Endothelial cell of umbilical vein (primary cell): ENCODE measurements around the gene RTN4IP1. TPM values are rescaled to one million over a fixed set of nuclear protein-coding genes. Genes with fewer than 3 reads are reported as not detected.

Experiments used
- BruUV-seq: library from RNA; stranded (reverse); fragments of 400-500 nt; replicated peaks from 2 replicates; lab custom pipeline; 2021; lab: Mats Ljungman, UMichigan
- CTCF ChIA-PET: fragments of 300-600, 350-600 bp; sonication (Branson Sonifier 250); formaldehyde crosslinking; loops from one replicate; lab custom pipeline; 2021; ENCODE audit warnings: antibody characterized with exemption, inconsistent platforms; lab: Charles Lee
- POLR2A ChIA-PET: fragments of 300-600, 350-600 bp; sonication (Branson Sonifier 250); formaldehyde crosslinking; loops from one replicate; lab custom pipeline; 2021; ENCODE audit warnings: antibody characterized with exemption, inconsistent platforms; lab: Charles Lee
- DNase-seq: peaks from one replicate; pipeline ENCODE4 v3.0.0-alpha.2; 2011; ENCODE audit warnings: low read depth, low spot score
- FAIRE-seq: peaks from 2 replicates; lab custom pipeline; 2011; peaks lifted over from hg19 to GRCh38; lab: Jason Lieb, UNC
- H2AFZ ChIP-seq: 2 replicates; pipeline ENCODE4 v1.6.0; 2012; ENCODE audit warnings: low read depth, low read length, control low read depth, inconsistent platforms
- H3K27ac ChIP-seq: 2 replicates; pipeline ENCODE4 v1.5.1; 2011; ENCODE audit warnings: low read depth, mild to moderate bottlenecking, control low read depth, low read length, moderate library complexity; ENCODE audit not compliant: insufficient read depth
- H3K27me3 ChIP-seq, 2 experiments: 2 replicates each; pipeline versions ENCODE4 v1.6.0 to v1.6.1; 2011; ENCODE audit warnings: low read length in 2 of 2, mixed read lengths in 1 of 2; ENCODE audit not compliant: control insufficient read depth in 2 of 2, insufficient read depth in 2 of 2
- H3K36me3 ChIP-seq, 2 experiments: 2 replicates in 1 of 2; 3 replicates in 1 of 2; pipeline ENCODE4 v1.5.1; 2011; ENCODE audit warnings: low read length in 2 of 2, mild to moderate bottlenecking in 1 of 2, moderate library complexity in 1 of 2; ENCODE audit not compliant: control insufficient read depth in 2 of 2, insufficient read depth in 2 of 2; ENCODE audit errors: extremely low read depth in 1 of 2
- H3K4me1 ChIP-seq: 3 replicates; pipeline ENCODE4 v1.5.1; 2011; ENCODE audit warnings: mild to moderate bottlenecking, low read length; ENCODE audit not compliant: control insufficient read depth, insufficient read depth; ENCODE audit errors: extremely low read depth
- H3K4me2 ChIP-seq: 2 replicates; pipeline ENCODE4 v1.6.1; 2011; ENCODE audit warnings: low read length, control low read depth, mixed read lengths; ENCODE audit not compliant: insufficient read depth
- H3K4me3 ChIP-seq, 3 experiments: fragments of 200-600 bp in 1 of 3; sonication (generic), shearing (Covaris generic) in 1 of 3; replicated peaks in 1 of 3; 2 replicates each; pipeline ENCODE4 v1.5.1; 2011 to 2016; ENCODE audit warnings: control low read depth in 3 of 3, low read length in 3 of 3, mild to moderate bottlenecking in 2 of 3, inconsistent platforms in 1 of 3, low read depth in 1 of 3, moderate library complexity in 1 of 3; ENCODE audit not compliant: insufficient read depth in 1 of 3
- H3K79me2 ChIP-seq: 2 replicates; pipeline ENCODE4 v1.6.0; 2012; ENCODE audit warnings: low read length, inconsistent platforms; ENCODE audit not compliant: control insufficient read depth, insufficient read depth
- H3K9ac ChIP-seq: replicated peaks from 2 replicates; pipeline ENCODE3; 2011; ENCODE audit warnings: low read length, control low read depth; ENCODE audit not compliant: insufficient read depth; ENCODE audit errors: extremely low read depth
- H3K9me1 ChIP-seq: replicated peaks from 3 replicates; pipeline ENCODE4 v1.6.0; 2011; ENCODE audit warnings: mild to moderate bottlenecking, low read length; ENCODE audit not compliant: control insufficient read depth, insufficient read depth; ENCODE audit errors: extremely low read depth
- H3K9me3 ChIP-seq: replicated peaks from 2 replicates; pipeline ENCODE4 v1.5.1; 2012; ENCODE audit warnings: low read length, inconsistent platforms; ENCODE audit not compliant: control insufficient read depth, insufficient read depth
- H4K20me1 ChIP-seq: replicated peaks from 2 replicates; pipeline ENCODE3; 2011; ENCODE audit warnings: mild to moderate bottlenecking, low read length; ENCODE audit not compliant: control insufficient read depth, insufficient read depth; ENCODE audit errors: extremely low read depth
- CTCF ChIP-seq, 2 donors: IDR thresholded peaks; 1 replicate in 1 of 2; 2 replicates in 1 of 2; pipeline ENCODE4 v1.5.1; 2011; ENCODE audit warnings: low read length in 2 of 2, mild to moderate bottlenecking in 2 of 2, moderate library complexity in 2 of 2, control low read depth in 1 of 2, inconsistent platforms in 1 of 2, low read depth in 1 of 2; ENCODE audit not compliant: insufficient read depth in 1 of 2; ENCODE audit errors: extremely low read depth in 1 of 2
- EZH2 ChIP-seq: IDR thresholded peaks from 2 replicates; pipeline ENCODE4 v1.6.1; 2012; ENCODE audit warnings: borderline replicate concordance, low read depth, mild to moderate bottlenecking, moderate library complexity, low read length, inconsistent platforms; ENCODE audit not compliant: severe bottlenecking
- FOS ChIP-seq: IDR thresholded peaks from 2 replicates; pipeline ENCODE4 v1.6.1; 2011; ENCODE audit warnings: mild to moderate bottlenecking, low read length, moderate library complexity, borderline replicate concordance; ENCODE audit not compliant: insufficient read depth
- GATA2 ChIP-seq: IDR thresholded peaks from 2 replicates; pipeline ENCODE4 v1.7.0; 2011; ENCODE audit warnings: low read depth, mild to moderate bottlenecking, moderate library complexity, mixed read lengths, low read length; ENCODE audit not compliant: insufficient read length, insufficient read depth
- JUN ChIP-seq: IDR thresholded peaks from 2 replicates; pipeline ENCODE4 v1.6.1; 2011; ENCODE audit warnings: borderline replicate concordance, low read depth; ENCODE audit not compliant: insufficient read length, insufficient read depth
- MAX ChIP-seq: IDR thresholded peaks from 2 replicates; pipeline ENCODE4 v1.6.1; 2011; ENCODE audit not compliant: insufficient read depth, insufficient read length
- MYC ChIP-seq: IDR thresholded peaks from one replicate; pipeline ENCODE4 v1.6.1; 2011; ENCODE audit warnings: mild to moderate bottlenecking, low read depth, low read length
- POLR2A ChIP-seq: IDR thresholded peaks from 2 replicates; pipeline ENCODE4 v1.6.1; 2012; ENCODE audit warnings: low read depth, mild to moderate bottlenecking, control low read depth, low read length
- POLR2AphosphoS5 ChIP-seq: IDR thresholded peaks from 2 replicates; pipeline ENCODE4 v1.6.1; 2012; ENCODE audit warnings: low read depth, mild to moderate bottlenecking, control low read depth, low read length, moderate library complexity; ENCODE audit not compliant: insufficient read depth
- dilution Hi-C: fragments of 300-500 bp; cut with MboI; formaldehyde crosslinking; loops from one replicate; pipeline ENCODE4 v1.15.0; 2019; ENCODE audit warnings: low sequenced_read_pairs; ENCODE audit not compliant: extremely low pct_ligation_motif_present
- intact Hi-C: fragments of 100-400 bp; cut with micrococcal nuclease; formaldehyde crosslinking; loops from one replicate; pipeline ENCODE4 v1.10.0; 2022
- polyA plus RNA-seq, 4 experiments: library from polyadenylated mRNA; depleted of rRNA in 3 of 4; stranded (reverse) in 3 of 4; unstranded in 1 of 4; fragments of >200 nt; gene quantifications; 2 replicates each; pipeline versions ENCODE4 v1.2.1 to v1.2.3, GENCODE V29; 2011 to 2012; ENCODE audit warnings: missing spikeins in 1 of 4
- total RNA-seq: library from RNA; stranded (reverse); gene quantifications from 2 replicates; pipeline ENCODE4 v1.2.3, GENCODE V29; 2021

The RTN4IP1 gene
- total and polyA plus RNA-seq, 2 donors (not counting 3 experiments of a cell fraction or from before 2014, with no cell fraction given) = 3.9 to 5.4 TPM

- ChIA-PET POLR2A (no interaction called here), CTCF (interaction anchor here (1.0 to 3.0 kb wide), 4 partner anchors 13 to 186 kb away, joined by 3 to 33 read pairs (median 4); no protein-coding TSS in a partner anchor)
- Histone ChIP-seq H4K20me1 (no peaks in the 10 kb centered on the region), H3K27ac (peak overlapping the region; percentile 31), H3K79me2 (no peaks in the 10 kb centered on the region), H3K4me2 (peak overlapping the region; percentile 89), H3K36me3 (no peaks in the 10 kb centered on the region), H3K4me3 (no peak overlapping the region), H3K27me3 (no peaks in the 10 kb centered on the region), H3K9me3 (no peaks in the 10 kb centered on the region), H3K4me1 (peaks cover 49% of the 10 kb centered on the region), H2AFZ (no peak overlapping the region), H3K9me1 (no peaks in the 10 kb centered on the region), H3K9ac (no peak overlapping the region)
- BruUV-seq = no TSS peak
- dilution Hi-C loops = no loop called here
- DNase-seq (no peak), FAIRE-seq (no peak)
- intact Hi-C loops = loop anchor here (1.0 kb wide), 2 partner anchors 13 to 21 kb away; no protein-coding TSS in a partner anchor
- TF ChIP-seq MYC = no peak
- TF ChIP-seq POLR2AphosphoS5 = no peak
- no peak for TF ChIP-seq GATA2
- TF ChIP-seq CTCF (IDR thresholded peaks at IDR 0.05; ENCODE audit: extremely low read depth in 1 of 2, insufficient read depth in 1 of 2, low read depth in 1 of 2, low read length in 2 of 2) = no peak
- TF ChIP-seq EZH2 = no peak
- TF ChIP-seq MAX = no peak
- no peak for TF ChIP-seq FOS
- no peak for TF ChIP-seq POLR2A
- TF ChIP-seq JUN = no peak
Observed at GRCh38 chr6:106525882-106526275, 103.4 kb downstream of the RTN4IP1 start.
